GM19467 (cell line): Measurements from ENCODE around the gene MYPN.
"Not testable (repeated sequence)": the region's sequence is repeated elsewhere in the genome, so short reads cannot be mapped to it uniquely, and the experiment has no call there.

Experiments
- ATAC-seq: cut with Tn5 transposase; IDR thresholded peaks from one replicate; pipeline ENCODE4 v1.9.1; 2021; ENCODE audit warnings: mild to moderate bottlenecking, moderate library complexity; ENCODE audit not compliant: unreplicated experiment

MYPN gene

GRCh38 chr10:68109331-68109730 lies at the start of gene MYPN:
Gene MYPN, plus strand, starts transcription at chr10:68109488. Its CDS starts 11,951 bp downstream, at chr10:68121439.
- ATAC-seq, result no peak

DNA sequence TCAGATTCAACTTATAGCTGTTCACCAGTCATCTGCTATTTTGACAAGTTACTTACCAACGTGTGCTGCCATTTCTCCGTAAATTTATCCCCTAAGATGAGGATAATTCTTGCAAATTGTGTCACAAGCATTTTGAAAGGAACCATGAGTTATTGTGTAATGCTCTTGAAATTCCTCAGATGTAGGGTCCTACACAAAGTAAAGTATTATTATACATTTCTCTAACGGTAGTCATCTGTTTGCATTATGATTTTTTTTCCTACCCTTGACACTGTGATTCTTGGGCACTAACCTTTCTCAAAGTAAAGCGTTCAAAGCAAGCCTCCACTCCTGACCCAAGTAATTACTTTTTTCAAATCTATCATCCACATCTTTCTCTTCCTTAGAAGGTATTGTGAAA lies 42.3 kb upstream of the MYPN start:
- ATAC-seq, result no peak

- no peak for ATAC-seq
Observed at GRCh38 chr10:68067508-68067907, 41.8 kb upstream of the MYPN start.

- no peak for ATAC-seq
Observed at GRCh38 chr10:68073631-68074030, 35.7 kb upstream of the MYPN start.

DNA sequence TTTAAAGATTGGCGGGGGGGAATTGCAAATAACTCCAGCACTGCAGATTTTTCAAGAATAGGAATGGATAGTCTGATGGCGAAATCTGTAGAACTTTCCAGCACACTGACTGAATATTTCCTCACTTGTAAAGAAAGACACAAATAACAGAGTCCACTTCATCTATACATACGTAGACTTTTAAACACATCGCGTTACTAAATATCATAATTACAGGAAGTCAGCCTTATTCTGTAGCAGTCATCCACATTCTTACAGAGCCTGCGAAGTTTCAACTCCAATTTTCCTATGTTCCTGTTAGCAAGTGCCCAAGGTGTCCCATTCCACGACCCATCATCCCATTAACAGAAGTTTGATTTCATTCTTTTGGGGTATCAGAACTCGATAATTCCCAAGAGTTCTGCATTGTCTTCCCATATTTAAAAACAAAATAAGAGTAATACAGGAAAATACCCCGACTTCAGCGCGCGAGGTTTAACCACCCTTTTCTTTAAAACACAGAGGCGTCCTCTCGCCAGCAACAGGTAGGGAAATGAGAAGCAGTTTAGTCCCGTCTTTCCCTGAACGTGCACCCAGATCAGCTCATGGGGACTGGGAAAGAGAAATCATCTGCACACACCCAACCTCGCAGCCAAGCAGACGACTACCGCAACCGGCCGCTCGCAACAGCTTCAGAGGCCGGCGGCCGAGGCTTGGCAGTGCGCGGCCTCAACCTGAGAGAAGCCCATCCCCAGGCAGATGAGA lies 35.1 kb upstream of the MYPN start:
- no peak for ATAC-seq

- ATAC-seq, result peak; percentile 92
Observed at GRCh38 chr10:68074775-68075549, 34.3 kb upstream of the MYPN start, which contains the start of gene HERC4. Gene HERC4, minus strand, starts transcription at chr10:68075283. Its CDS starts 2,175 bp downstream, at chr10:68073108.

- ATAC-seq, result no peak
Observed at GRCh38 chr10:68075550-68076004, 33.7 kb upstream of the MYPN start.

GRCh38 chr10:68076081-68076480 lies 33.2 kb upstream of the MYPN start:
- ATAC-seq, result not testable (repeated sequence)

GRCh38 chr10:68077026-68077425 lies 32.3 kb upstream of the MYPN start:
- no peak for ATAC-seq

DNA sequence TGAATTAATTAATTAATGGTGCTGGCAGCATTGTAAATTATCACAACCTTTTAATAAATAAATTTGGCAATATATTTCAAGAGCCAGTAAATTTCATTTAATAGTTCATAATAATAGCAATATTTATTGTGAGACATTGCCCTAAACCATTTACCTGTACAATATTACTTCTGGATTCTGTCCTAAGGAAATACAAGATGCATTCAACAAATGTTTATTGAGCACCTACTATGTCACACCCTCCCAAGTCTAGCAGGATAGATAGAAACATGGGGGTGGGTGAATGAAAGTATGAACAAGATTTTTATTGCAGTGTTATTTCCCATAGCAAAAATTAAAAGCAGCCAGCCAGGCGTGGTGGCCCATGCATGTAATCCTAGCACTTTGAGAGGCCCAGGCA lies 29.9 kb upstream of the MYPN start:
- ATAC-seq, result no peak

- ATAC-seq, result no peak
Observed at GRCh38 chr10:68080853-68081431, 28.3 kb upstream of the MYPN start.

DNA sequence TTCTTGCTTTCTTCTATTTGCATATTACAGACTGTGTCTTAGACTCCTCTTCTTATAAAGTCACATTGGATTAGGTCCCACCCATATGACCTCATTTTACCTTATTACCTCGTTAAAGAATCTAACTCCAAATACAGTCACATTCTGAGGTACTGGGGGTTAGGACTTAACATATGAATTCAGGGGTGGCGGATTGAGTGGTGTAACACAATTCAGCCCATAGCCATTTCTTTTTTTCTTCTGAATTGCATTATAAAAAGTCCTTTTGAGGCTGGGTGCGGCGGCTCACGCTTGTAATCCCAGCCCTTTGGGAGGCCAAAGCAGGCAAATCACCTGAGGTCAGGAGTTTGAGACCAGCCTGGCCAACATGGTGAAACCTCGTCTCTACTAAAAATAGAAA lies 27.4 kb upstream of the MYPN start:
- ATAC-seq, result no peak

GRCh38 chr10:68082872-68083271 lies 26.4 kb upstream of the MYPN start:
- no peak for ATAC-seq

DNA sequence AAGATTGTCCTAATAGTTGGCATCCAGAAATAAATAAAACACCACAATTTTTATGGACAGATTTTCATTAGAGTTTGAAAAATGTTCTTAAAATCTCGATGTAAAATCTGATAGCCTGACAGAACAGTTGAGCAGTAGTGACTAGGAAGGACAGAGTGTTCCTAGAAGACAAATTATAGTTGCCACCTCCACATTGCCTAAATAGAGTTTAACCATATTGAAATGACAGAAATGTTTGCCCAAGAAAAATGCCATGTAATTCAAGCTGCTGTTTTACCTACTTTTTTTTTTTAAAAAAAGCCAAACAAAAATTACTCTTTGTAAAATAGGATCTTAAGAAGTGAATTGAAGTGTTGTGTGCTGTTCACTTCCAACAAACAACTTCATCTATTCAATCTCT lies 25.3 kb upstream of the MYPN start:
- no peak for ATAC-seq

GRCh38 chr10:68084469-68084868 lies 24.8 kb upstream of the MYPN start:
- no peak for ATAC-seq

- ATAC-seq, result no peak
Observed at GRCh38 chr10:68086011-68086410, 23.3 kb upstream of the MYPN start.

DNA sequence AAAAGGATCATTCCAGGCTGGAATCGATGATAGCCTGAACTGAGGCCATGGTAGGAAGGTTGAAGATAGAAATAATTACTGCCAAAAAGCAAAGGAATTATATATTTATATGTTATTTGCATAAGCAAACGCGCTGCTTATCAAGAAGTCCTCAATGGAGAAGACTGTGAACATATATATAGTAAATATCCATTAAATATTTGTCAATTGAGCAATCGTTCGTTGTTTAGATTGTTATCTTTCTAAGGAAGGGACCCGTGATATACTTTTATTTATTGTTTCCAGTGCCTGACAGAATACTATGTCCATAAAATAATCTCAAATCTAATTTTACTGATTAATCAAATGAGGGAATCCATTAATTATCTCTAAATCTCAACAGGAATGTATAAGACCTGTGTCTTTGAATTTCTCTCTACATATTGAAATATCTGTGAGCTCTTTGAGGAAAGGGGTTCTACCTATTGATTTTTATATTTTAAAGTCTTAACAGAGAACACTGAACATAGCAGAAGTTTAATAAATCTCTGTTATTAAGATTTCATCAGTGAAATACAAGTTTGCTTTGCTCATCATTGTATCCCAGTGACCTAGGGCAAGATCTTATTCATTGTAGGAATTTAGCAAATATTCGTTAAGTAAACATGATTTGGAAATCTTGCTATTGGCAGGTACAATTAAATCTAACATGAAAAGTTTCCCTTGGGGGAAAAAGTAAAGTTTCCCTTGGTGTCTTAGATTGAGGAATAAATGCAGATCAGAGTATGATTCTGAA lies 22.2 kb upstream of the MYPN start:
- no peak for ATAC-seq

GRCh38 chr10:68087685-68088401 lies 21.4 kb upstream of the MYPN start:
- no peak for ATAC-seq

GRCh38 chr10:68088740-68089139 lies 20.5 kb upstream of the MYPN start:
- no peak for ATAC-seq

- ATAC-seq, result no peak
Observed at GRCh38 chr10:68090586-68090985, 18.7 kb upstream of the MYPN start.
